SIG-M5 treated with dmso at 0.1 percent for 504 hours (cell line): ENCODE results near the gene CBY2.

Experiments used
- DNase-seq: peaks from one replicate; lab custom pipeline; 2025; ENCODE audit not compliant: unreplicated experiment; lab: John Stamatoyannopoulos, UW

Gene CBY2

DNA sequence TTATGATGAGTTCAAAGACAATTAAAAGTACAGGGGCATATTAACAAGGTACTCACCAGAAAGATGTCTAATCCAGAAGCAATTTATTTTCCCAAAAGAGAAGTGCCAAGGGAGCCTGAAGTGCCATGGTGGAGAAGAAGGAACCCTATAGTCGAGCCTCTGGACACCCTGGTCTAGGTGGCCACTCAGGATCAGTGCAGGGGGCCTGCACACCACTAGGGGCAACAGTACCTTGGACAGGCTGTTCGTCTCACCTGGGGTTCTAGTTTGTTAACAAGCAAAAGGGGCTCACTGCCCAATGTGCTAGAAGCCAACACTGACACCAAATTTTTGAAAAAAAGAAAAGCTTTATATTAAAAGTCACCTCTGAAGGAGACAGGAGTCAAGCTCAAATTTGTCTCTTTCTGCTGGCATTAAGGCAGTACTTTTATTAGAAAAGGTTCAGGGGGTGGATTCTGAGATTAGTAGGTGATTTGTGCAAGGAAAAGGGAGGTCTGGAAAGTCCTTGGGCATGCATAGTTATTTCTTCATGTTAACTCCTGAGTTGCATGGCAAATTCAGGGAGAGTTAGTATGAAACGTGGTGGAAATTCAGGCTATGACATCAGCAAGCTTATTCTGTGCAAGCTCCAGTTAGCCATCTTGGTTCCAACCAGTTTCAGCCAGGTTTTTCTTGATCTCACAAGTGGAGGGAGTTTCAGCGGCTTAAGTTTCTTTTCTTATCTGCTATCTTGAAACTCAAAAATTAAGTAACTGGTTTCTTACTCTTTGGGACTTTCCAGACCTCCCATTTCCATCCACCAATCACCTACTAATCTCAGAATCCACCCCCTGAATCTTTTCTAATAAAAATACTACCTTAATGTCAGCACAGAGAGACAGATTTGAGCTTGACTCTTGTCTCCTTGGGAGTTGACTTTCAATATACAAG, 884 bp upstream of the CBY2 start:
- no peak for DNase-seq

DNA sequence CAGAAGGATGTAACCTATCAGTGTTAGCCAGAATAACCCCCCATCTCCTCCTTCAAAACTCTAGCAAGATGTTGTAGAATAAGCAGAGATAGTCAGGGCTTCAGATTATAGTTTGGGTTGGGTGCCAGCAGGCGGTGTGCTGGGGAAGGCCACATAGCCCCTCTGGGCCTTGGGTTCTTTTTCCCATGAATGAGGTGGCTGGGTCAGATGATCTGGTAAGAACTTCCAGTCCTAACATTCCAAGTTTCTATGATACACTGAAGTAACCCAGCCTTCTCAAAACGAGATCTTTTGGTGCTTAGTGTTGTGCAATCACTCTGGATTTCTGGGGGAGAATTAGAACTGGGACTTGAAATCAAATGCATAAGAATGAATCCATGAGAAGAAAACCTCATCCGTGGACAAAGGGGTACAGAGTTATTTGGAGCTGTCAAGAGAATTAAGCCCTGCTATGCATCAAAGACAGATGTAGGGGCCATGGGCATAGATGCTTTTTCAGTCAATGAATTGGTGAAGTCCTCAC, 810 bp downstream of the CBY2 start:
- DNase-seq, result no peak

DNA sequence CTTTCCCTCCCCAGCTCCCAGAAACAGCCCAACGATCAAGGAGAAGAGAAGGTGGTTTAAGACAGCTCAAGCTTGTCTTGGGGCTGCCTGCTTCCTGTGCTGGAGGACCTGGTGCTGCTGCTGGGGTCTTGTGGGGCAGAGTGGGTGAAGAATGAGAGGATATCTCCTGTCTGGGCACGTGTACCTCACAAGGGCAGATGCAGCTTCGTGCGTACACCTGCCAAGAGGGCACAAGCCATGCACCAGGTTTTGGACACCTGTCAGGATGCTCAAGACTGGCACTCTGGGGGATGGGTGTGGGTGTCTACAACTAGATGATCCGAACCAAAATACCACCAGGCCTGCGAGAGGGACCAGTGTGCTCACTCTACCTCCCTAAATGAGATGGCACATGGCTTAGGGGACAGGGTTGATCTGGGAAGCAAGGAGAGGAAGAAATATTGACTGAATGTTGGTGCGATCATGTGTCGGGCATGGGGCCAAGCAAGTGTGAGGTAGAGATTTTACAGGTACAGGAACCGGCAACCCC, 2.2 kb downstream of the CBY2 start:
- no peak for DNase-seq

DNA sequence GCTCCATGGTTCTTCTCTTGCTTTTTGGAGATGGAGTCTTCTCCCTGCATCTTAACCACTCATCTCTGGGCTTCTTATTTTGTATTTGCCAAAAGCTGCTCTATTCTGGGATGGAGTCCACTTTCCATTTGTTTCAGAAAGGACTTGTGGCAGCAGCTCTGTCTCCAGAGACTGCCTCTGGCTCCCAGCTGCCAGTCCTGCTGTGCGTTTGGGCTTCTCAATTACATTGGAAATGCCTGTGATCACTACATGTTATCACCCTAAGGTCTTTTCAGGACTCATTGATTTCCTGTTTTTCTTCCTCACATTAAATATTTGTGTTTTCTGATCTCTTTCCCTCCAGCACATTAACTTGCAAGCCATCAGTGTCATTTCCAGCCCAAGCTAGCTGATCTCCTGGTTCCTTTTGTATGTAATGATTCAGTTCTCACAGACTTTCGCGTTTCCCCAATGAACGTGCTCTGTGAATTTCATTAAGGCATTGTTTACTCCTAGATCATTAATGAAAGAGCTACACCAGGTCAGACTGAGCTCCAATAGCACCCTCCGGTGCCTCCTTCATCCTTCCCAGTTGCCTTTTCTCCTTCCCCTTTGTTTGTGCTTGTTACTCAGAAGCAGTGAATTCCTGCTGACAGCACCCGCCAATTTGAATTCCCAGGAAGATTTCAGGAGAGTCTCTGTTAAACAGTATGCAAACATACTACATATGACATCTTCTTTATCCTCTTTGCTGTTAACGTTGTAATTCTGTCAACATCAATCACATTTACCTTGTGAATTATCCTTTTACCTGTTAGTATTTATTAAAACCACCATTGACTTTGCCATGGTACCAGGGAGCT, 3.0 kb downstream of the CBY2 start:
- no peak for DNase-seq

DNA sequence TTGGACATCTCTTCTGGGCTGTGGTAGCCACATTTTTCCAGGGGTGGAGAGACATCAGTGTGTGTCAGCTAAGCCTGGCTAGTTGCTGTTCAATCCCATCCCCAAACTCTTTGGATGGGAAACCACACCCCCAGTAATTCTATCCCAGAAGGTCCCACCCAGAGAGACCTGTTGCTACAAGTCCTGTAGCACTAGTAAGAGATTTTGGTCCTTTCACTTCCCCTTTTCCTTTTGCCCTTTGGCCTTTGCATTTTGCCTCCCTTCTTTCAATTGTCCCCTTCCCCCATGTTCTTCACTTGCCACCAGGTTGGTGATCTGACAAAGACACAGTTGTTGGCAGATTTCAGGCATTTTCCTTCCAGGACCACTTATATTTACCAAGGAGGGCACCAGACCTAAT, 3.8 kb downstream of the CBY2 start:
- DNase-seq, result peak; percentile 45

DNA sequence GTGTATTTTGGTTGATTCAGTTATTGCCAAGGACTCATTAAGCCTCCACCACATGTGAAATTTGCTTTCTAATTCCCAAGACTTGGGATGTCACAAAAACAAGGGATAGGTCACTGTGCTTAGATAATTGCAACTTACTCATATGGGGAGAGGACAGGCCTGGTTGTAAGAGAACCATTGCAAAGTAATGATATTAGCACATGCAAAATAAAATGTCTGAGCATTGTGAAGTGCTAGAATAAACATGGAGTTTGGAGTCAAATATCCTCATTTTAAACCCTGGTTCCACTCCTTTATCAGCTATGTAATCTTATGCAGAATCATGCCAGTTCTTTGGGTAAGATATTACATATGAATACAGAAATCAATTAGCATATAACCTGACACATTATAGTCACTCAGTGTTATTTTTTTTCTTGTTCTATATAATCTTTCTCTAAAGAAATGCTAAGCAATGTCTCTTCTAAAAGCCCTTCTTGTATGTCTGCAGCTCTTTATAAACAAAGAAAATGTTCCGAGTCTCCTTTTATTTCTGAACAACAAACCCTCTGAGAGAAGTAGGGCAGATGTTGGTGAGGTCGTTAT, 5.5 kb downstream of the CBY2 start:
- DNase-seq, result no peak

DNA sequence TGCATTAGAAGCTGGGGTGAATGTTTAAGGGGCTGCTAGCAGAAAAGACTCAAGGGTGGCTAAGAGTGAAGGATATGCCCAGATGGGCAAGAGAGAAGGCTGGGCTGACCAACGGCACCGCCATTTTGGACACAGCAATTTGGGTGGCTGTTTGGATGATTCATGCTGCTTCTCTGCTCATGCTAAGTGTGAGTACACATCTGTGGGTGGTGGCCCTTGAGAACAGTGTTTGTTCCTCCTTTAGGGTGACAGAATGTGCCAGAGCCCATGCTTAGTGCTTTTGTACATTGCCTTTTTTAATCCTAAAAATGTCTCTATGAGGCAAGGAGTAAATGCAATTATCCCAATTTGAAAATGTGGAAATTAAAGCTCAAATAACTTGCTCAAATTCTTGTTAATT, 9.8 kb downstream of the CBY2 start:
- no peak for DNase-seq

DNA sequence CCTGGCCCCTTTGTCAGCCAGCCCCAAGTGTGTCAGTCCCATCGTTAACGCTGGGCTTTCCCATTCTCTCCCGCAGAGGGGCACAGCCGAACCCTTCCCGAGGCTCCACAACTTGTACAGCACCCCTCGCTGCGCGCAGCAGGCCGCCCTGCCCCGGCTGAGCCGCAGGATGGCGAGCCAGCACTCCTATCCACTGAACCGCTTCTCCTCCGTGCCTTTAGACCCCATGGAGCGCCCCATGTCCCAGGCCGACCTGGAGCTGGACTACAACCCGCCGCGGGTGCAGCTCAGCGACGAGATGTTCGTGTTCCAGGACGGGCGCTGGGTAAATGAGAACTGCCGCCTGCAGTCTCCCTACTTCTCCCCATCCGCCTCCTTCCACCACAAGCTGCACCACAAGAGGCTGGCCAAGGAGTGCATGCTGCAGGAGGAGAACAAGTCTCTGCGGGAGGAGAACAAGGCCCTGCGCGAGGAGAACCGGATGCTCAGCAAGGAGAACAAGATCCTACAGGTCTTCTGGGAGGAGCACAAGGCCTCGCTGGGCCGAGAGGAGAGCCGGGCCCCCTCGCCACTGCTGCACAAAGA, 11.1 kb downstream of the CBY2 start:
- DNase-seq, result no peak

DNA sequence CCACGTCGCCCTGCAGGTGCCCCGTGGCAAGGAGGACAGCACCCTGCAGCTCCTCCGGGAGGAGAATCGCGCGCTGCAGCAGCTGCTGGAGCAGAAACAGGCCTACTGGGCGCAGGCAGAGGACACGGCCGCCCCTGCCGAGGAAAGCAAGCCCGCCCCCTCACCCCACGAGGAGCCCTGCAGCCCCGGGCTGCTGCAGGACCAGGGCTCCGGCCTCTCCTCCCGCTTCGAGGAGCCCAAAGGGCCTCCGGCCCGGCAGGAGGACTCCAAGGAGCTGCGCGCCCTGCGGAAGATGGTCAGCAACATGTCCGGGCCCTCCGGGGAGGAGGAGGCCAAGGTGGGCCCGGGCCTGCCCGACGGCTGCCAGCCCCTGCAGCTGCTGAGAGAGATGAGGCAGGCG, 11.6 kb downstream of the CBY2 start:
- DNase-seq, result no peak

DNA sequence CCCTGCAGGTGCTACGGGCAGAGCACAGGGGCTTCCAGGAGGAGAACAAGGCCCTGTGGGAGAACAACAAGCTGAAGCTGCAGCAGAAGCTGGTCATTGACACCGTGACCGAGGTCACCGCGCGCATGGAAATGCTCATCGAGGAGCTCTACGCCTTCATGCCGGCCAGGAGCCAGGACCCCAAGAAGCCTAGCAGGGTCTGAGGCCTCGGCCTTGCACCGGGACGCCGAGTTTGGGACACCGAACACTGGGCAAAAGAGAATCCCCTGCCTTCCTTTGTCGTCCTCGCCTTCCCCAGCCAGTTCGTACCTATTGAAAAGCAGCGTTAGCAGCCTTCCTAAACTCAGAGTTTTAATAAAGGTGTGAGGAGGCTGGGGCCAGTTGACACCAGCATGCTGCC, 12.1 kb downstream of the CBY2 start:
- DNase-seq, result no peak

DNA sequence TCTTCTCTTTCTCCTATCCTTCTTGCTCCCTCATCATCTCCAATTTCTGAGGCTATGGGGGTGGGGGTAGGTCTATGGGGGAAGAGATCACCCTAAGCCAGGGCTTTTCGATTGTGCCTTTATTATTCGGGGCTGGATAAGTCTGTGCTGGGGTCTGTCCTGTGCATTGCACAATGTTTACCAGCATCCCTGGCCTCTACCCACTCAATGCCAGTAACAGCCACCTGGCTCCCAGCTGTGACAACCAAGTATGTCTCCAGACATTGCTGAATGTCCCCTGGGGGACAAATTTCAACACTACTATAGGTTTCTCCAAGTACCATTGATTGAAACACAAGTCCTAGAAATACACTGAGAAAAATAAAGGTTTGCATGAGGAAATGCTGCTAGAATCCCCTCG, 13.2 kb downstream of the CBY2 start:
- DNase-seq, result no peak

DNA sequence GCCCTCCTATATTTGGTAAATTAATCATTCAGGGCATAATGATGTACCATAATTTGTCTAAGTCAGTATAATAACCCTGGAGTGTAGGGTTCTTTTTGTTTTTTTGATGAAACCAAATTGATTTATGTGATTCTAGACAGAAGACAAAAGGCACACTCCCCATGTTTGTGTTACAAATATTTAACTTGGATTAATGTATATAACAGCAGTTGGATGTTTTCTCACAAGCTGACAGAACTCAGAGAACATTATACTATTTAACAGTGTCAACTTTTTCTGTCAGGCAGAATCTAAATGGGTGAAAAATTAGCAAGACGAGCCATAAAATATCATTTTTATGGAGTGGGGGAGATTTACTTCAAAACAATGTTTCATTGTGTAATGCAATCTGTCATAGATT, 15.2 kb downstream of the CBY2 start:
- no peak for DNase-seq

DNA sequence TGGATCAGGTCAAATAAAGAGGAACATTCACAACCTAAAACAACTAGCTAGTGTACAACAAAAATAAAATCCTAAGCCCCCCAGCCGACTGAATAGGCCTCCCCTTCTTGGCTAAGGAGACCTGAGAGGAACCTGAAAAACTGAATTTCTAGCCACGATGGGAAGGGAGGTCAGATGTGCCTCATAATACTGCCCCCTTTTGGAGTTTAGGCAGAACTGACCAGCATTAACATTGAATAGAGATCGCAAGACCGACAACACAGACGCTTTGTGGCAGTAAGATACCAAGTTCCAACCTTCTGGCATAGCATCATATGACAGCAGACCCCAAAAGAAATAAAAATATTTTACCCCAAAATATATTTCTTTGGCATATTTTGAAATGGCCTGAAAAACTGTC, 15.9 kb downstream of the CBY2 start:
- peak; percentile 54 for DNase-seq

DNA sequence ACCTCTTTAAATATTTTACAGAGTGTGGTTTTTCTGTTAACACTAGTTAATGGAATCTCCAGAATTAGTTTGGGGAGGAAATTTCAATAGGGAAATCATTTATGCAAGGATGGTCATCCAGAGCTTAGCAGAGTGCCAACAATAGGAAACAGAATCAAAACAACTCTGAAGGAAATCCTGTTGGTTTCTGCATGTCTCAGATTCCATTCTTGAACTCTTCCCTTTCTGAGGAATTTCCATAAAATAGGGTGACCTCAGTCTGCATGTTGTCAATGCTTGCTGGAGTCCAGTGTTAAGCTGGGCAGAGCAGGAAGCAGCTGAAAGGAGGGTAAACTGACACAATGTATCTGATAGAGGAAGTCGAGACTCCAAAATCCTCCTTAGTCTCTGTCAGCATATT, 16.9 kb downstream of the CBY2 start:
- no peak for DNase-seq

DNA sequence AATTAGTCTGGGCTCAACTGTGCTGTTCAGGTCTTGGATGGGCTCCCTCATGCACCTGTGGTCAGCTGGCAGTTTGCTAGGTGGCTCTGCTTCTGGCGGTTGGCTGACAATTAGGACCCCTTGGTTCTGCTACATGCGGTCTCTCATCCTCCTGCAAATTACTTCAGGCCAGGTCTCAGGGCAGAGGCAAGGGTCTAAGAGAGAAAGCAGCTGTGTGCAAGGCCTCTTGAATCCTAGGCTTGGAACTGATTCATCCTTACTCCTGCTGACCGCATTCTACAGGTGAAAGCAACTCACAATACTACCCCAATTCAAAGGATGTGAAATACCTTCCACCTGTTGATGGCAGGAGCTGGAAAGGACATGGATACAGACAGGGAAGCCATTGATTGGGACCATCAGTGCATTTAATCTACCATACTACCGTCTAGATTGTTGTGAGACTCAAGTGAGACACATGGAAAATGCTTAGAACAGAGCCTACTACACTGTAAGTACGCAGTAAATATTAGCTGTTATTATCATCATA, 19.1 kb downstream of the CBY2 start:
- no peak for DNase-seq

DNA sequence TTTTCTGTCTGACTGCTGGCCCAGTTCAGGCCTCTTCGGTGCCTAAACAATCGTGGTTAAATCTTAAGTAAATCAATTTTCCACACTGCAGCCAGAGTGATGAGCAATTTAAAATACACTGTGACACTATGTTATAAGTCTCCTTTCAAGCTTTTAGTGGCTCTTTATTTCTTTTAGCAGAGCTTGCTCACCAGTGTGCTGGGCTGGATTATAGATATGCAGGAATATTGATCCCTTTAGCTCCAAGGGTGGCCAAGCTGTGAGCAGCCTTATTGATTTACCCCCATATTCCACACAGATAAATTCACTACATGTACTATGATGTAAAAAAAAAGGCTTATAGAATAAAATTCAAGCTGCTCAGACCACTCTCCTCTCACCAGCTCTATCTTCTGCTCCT, 21.7 kb downstream of the CBY2 start:
- DNase-seq, result no peak

DNA sequence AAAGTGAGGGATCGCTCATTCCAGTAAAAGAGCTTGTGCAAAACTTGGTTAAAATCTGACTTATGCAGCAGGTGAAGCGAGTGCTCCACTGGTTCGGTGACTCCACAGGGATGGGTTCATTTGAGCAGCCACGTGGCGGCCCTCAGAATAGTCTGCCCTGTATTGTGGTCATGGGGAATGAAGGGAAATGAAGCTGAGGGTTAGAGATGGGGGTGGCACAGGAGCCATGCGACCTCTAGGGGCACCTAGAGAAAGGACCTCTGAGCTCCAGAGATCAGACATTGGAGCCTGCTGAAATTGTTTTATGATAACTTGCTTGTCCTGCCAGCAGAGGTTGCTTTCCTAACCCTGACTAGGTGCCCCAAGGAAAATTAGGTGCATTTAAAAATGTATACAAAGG, 26.6 kb downstream of the CBY2 start:
- peak; percentile 78 for DNase-seq

DNA sequence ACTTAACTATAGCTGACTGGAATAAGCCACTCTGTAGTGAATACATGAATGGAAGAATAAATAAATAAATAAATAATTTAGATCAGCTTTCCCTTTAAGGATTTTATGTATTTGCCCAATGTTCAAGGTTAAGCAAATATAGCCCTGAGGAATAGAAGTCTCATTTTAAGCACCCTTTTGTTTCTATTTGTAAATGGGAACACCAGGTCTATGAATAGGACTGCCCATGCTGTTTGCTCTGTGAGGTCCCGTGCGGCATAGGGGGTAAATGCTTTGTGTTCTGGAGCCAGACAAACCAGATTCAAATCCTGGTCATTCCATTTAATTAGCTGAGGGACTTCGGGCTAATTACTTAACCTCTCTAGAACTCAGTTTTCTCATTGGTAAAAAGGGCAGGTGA, 29.3 kb downstream of the CBY2 start:
- no peak for DNase-seq

DNA sequence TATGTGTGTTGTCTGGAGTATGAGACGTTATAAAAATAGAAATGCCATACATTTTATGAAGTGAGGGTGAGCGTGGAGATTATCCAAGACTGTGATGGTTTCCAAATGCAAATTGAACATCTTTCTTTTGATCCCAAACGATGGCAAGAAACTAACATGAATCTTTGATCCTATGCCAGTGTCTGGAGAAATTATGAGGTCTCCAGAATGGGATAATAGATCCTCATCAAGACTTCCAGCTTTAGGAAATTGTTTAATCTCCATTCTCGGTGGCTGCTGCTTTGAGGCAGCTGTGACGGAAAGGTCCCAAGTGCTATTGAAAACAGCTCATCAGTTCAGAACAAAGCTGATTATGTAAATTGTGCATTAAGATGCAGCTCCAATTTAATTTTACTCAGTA, 30.8 kb downstream of the CBY2 start:
- DNase-seq, result no peak

DNA sequence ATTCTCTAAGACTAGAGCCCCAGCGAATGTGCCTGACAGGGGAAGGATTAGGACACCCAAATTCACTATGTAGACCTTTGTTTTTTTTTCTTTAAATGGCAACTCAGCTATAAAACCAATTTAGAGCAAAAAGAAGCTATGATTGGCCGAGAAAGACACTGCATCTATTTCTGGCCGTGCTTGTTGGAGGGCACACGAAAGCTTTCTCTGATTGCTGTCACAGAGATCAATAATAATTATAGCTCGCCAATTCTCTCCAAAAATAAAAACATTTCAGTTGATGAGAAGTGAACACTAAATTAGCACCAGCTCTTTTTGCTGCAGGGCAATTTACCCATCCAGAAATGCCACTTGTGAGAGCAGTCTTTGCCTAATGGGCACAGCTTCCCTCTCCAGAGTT, 31.2 kb downstream of the CBY2 start:
- DNase-seq, result no peak

DNA sequence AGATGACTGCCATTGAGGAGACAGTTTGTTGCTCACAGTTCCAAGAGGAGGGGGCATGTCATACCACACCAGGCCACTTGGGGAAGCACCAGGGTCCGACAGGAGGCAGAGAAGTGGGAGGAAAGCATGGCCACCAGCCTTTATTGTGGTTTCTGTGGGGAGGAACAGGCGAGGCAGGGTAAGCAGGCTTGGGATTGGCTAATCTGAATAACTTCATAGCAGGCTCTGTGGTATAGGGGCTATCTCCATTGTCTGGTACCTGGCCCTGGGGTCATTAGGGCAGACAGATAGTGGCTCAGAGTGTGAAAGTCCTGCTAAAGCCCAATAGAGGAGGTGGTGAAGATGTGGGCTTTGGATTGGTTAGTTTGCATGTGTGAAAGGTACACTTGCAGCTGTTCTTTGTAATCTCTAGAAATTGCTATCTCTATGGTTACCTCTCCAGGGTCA, 35.5 kb downstream of the CBY2 start:
- DNase-seq, result peak; percentile 15
